Brain microvascular endothelial cell (primary cell): ENCODE results near the gene COL20A1.

ENCODE experiments used
- DNase-seq: peaks from one replicate; pipeline ENCODE4 v3.0.0-alpha.2; 2020
- H3K27ac ChIP-seq: fragments of 250-450 bp; sonication (Bioruptor Pico); 2 replicates; pipeline ENCODE4 v1.5.1; 2020; ENCODE audit warnings: mild to moderate bottlenecking, moderate library complexity
- H3K27me3 ChIP-seq: fragments of 250-450 bp; sonication (Bioruptor Pico); replicated peaks from 2 replicates; pipeline ENCODE4 v1.5.1; 2020; ENCODE audit warnings: mild to moderate bottlenecking
- H3K36me3 ChIP-seq: fragments of 250-450 bp; sonication (Bioruptor Pico); replicated peaks from 2 replicates; pipeline ENCODE4 v1.5.1; 2020; ENCODE audit warnings: mild to moderate bottlenecking
- H3K4me3 ChIP-seq: 2 replicates; pipeline ENCODE4 v1.5.1; 2011; ENCODE audit warnings: low read depth, mild to moderate bottlenecking, control low read depth, low read length, moderate library complexity
- CTCF ChIP-seq: IDR thresholded peaks from 2 replicates; pipeline ENCODE4 v1.5.1; 2011; ENCODE audit warnings: low read depth, mild to moderate bottlenecking, moderate library complexity, low read length, control low read depth, inconsistent platforms; ENCODE audit errors: missing control alignments
- in situ Hi-C: cut with HindIII; loops from 2 replicates; pipeline ENCODE4 v1.10.0; 2017; ENCODE audit warnings: low sequenced_read_pairs, low pct_ligation_motif_present

The COL20A1 gene

GRCh38 chr20:63325554-63326313 lies 32.7 kb downstream of the COL20A1 start:
- no peak for DNase-seq
- Histone ChIP-seq H3K36me3 (no peaks in the 10 kb centered on the region), H3K27me3 (no peaks in the 10 kb centered on the region), H3K27ac (no peak overlapping the region), H3K4me3 (no peak overlapping the region)
- TF ChIP-seq CTCF = no peak
- in situ Hi-C loops = no loop called here

GRCh38 chr20:63326314-63327230 lies 33.6 kb downstream of the COL20A1 start:
- TF ChIP-seq CTCF = no peak
- Histone ChIP-seq H3K36me3 (no peaks in the 10 kb centered on the region), H3K27ac (no peak overlapping the region), H3K27me3 (no peaks in the 10 kb centered on the region), H3K4me3 (no peak overlapping the region)
- no peak for DNase-seq
- in situ Hi-C loops = no loop called here

- H3K4me3 ChIP-seq = no peak overlapping the region
- no peaks in the 10 kb centered on the region for H3K27me3 ChIP-seq
- in situ Hi-C loops = no loop called here
- no peak overlapping the region for H3K27ac ChIP-seq
- no peak for DNase-seq
- H3K36me3 ChIP-seq = no peaks in the 10 kb centered on the region
- TF ChIP-seq CTCF = no peak
Measured at GRCh38 chr20:63327231-63327745, 34.3 kb downstream of the COL20A1 start.

DNA sequence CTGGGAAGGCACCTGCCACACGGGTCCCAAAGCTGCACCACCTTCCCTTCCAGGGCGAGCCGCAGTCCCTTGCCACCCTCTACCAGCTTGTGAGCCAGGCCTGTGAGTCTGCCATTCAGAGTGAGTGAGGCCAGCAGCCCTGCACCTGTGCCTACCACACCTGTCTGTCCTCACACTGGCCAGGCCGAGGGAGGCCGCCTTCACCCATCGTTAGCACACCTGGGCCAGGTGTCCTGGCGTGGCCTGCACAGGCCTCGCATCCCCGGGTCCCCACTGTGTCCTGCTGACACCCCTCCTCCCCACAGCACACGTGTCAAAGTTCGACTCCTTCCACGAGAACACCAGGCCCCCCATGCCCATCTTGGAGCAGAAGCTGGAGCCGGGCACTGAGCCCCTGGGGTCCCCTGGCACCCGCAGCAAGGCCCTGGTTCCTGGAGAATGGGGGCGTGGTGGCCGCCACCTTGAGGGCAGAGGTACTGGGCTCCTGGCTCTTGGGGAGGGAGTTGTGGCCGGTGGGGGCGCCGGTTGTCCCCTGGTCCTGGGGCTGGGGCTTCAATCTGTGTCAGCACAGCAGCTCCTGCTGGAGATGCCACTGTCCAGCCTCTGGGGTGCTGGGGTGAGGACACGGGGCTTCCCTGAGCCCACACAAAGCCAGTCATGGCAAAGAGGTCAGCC lies 35.2 kb downstream of the COL20A1 start:
- H3K27ac ChIP-seq = no peak overlapping the region
- in situ Hi-C loops = no loop called here
- H3K4me3 ChIP-seq = no peak overlapping the region
- no peaks in the 10 kb centered on the region for H3K36me3 ChIP-seq
- no peak for DNase-seq
- H3K27me3 ChIP-seq = no peaks in the 10 kb centered on the region
- TF ChIP-seq CTCF = no peak

- DNase-seq = no peak
- no peak overlapping the region for H3K27ac ChIP-seq
- no peak overlapping the region for H3K4me3 ChIP-seq
- no peaks in the 10 kb centered on the region for H3K27me3 ChIP-seq
- in situ Hi-C loops = no loop called here
- no peak for TF ChIP-seq CTCF
- H3K36me3 ChIP-seq = no peaks in the 10 kb centered on the region
Measured at GRCh38 chr20:63328718-63329275, 35.8 kb downstream of the COL20A1 start.
